H9 (cell line): Measurements from ENCODE around the gene DOCK1. TPM values are rescaled to one million over a fixed set of nuclear protein-coding genes. Genes with fewer than 3 reads are reported as not detected.

Source experiments
- DNase-seq: peaks from one replicate; pipeline ENCODE4 v3.0.0-alpha.2; 2017
- H2AFZ ChIP-seq: one replicate; pipeline ENCODE4 v1.6.1; 2013; ENCODE audit warnings: mild to moderate bottlenecking, low read length, control low read depth, moderate library complexity
- H2AK5ac ChIP-seq: 2 replicates; pipeline ENCODE4 v1.6.1; 2013; ENCODE audit warnings: low read length, control low read depth, mixed read lengths; ENCODE audit not compliant: insufficient read length
- H2BK120ac ChIP-seq: one replicate; pipeline ENCODE4 v1.6.1; 2013; ENCODE audit warnings: low read depth, mild to moderate bottlenecking, low read length, control low read depth, inconsistent platforms; ENCODE audit not compliant: poor library complexity, severe bottlenecking
- H2BK12ac ChIP-seq: 2 replicates; pipeline ENCODE4 v1.6.1; 2013; ENCODE audit warnings: low read length, control low read depth, mixed read lengths, low read depth; ENCODE audit not compliant: insufficient read length
- H2BK15ac ChIP-seq: 2 replicates; pipeline ENCODE4 v1.6.1; 2013; ENCODE audit warnings: low read depth, low read length, control low read depth
- H2BK20ac ChIP-seq: one replicate; pipeline ENCODE4 v1.6.1; 2013; ENCODE audit warnings: low read depth, mild to moderate bottlenecking, low read length, control low read depth, inconsistent platforms; ENCODE audit not compliant: poor library complexity, severe bottlenecking
- H2BK5ac ChIP-seq: 2 replicates; pipeline ENCODE4 v1.6.1; 2013; ENCODE audit warnings: low read length, control low read depth, mixed read lengths; ENCODE audit not compliant: insufficient read length
- H3K14ac ChIP-seq: 2 replicates; pipeline ENCODE4 v1.6.1; 2013; ENCODE audit warnings: low read length, control low read depth; ENCODE audit not compliant: insufficient read depth
- H3K18ac ChIP-seq: 2 replicates; pipeline ENCODE4 v1.6.1; 2013; ENCODE audit warnings: low read depth, mild to moderate bottlenecking, mixed read lengths, low read length, control low read depth; ENCODE audit not compliant: insufficient read length
- H3K23ac ChIP-seq: 2 replicates; pipeline ENCODE4 v1.6.1; 2013; ENCODE audit warnings: low read length, control low read depth, mixed read lengths, low read depth; ENCODE audit not compliant: insufficient read length
- H3K23me2 ChIP-seq: 2 replicates; pipeline ENCODE4 v1.6.1; 2013; ENCODE audit warnings: low read depth, mild to moderate bottlenecking, mixed read lengths, low read length, control low read depth; ENCODE audit not compliant: insufficient read length, poor library complexity, severe bottlenecking
- H3K27ac ChIP-seq: 2 replicates; pipeline ENCODE4 v1.5.1; 2013; ENCODE audit warnings: low read length, control low read depth, mixed read lengths, low read depth; ENCODE audit not compliant: insufficient read length
- H3K27me3 ChIP-seq: 2 replicates; pipeline ENCODE4 v1.6.1; 2013; ENCODE audit warnings: low read length, control low read depth, inconsistent platforms; ENCODE audit not compliant: insufficient read depth
- H3K4ac ChIP-seq: 2 replicates; pipeline ENCODE4 v1.6.1; 2013; ENCODE audit warnings: low read depth, mild to moderate bottlenecking, control low read depth, inconsistent platforms, low read length, moderate library complexity
- H3K4me1 ChIP-seq: 2 replicates; pipeline ENCODE4 v1.6.1; 2013; ENCODE audit warnings: low read length, control low read depth, inconsistent platforms; ENCODE audit not compliant: insufficient read depth
- H3K4me2 ChIP-seq: 2 replicates; pipeline ENCODE4 v1.6.1; 2013; ENCODE audit warnings: low read length, control low read depth, mixed read lengths; ENCODE audit not compliant: insufficient read length, insufficient read depth
- H3K56ac ChIP-seq: 2 replicates; pipeline ENCODE4 v1.6.1; 2013; ENCODE audit warnings: low read depth, mild to moderate bottlenecking, mixed read lengths, low read length, control low read depth; ENCODE audit not compliant: insufficient read length
- H3K79me1 ChIP-seq: 2 replicates; pipeline ENCODE4 v1.6.1; 2013; ENCODE audit warnings: low read depth, mild to moderate bottlenecking, moderate library complexity, low read length, control low read depth, inconsistent platforms; ENCODE audit not compliant: insufficient read depth, poor library complexity, severe bottlenecking
- H3K79me2 ChIP-seq: 2 replicates; pipeline ENCODE4 v1.6.1; 2013; ENCODE audit warnings: low read length, control low read depth, inconsistent platforms; ENCODE audit not compliant: insufficient read depth
- H3K9ac ChIP-seq: 2 replicates; pipeline ENCODE4 v1.6.1; 2013; ENCODE audit warnings: low read length, control low read depth, mixed read lengths; ENCODE audit not compliant: insufficient read length; ENCODE audit errors: extremely low read depth
- H3K9me3 ChIP-seq: one replicate; pipeline ENCODE4 v1.6.1; 2013; ENCODE audit warnings: low read depth, low read length, inconsistent platforms; ENCODE audit not compliant: control insufficient read depth
- H3T11ph ChIP-seq: one replicate; pipeline ENCODE4 v1.6.1; 2013; ENCODE audit warnings: mild to moderate bottlenecking, low read length, control low read depth, inconsistent platforms
- H4K20me1 ChIP-seq: one replicate; pipeline ENCODE4 v1.6.1; 2013; ENCODE audit not compliant: control insufficient read depth, insufficient read length, insufficient read depth
- H4K5ac ChIP-seq: 2 replicates; pipeline ENCODE4 v1.6.1; 2013; ENCODE audit warnings: low read depth, mild to moderate bottlenecking, mixed read lengths, low read length, control low read depth; ENCODE audit not compliant: insufficient read length
- H4K8ac ChIP-seq: replicated peaks from 2 replicates; pipeline ENCODE4 v1.6.1; 2013; ENCODE audit warnings: low read length, control low read depth, mixed read lengths, low read depth; ENCODE audit not compliant: insufficient read length
- H4K91ac ChIP-seq: 2 replicates; pipeline ENCODE4 v1.6.1; 2013; ENCODE audit warnings: low read depth, mild to moderate bottlenecking, moderate library complexity, mixed read lengths, low read length, control low read depth; ENCODE audit not compliant: insufficient read length
- H3K27ac Mint-ChIP-seq, 3 experiments: 2 replicates in 2 of 3; 3 replicates in 1 of 3; pipeline ENCODE4 v1.8.0; 2020 to 2021; ENCODE audit warnings: mixed read lengths in 3 of 3, mild to moderate bottlenecking in 1 of 3, moderate library complexity in 1 of 3
- H3K27me3 Mint-ChIP-seq: 2 replicates; pipeline ENCODE4 v1.8.0; 2021; ENCODE audit warnings: low read depth, mild to moderate bottlenecking, moderate library complexity, mixed read lengths
- H3K36me3 Mint-ChIP-seq, 3 experiments: 2 replicates in 2 of 3; 3 replicates in 1 of 3; pipeline ENCODE4 v1.8.0; 2020 to 2021; ENCODE audit warnings: low read depth in 3 of 3, mixed read lengths in 3 of 3; ENCODE audit not compliant: insufficient read depth in 1 of 3
- H3K4me1 Mint-ChIP-seq, 2 experiments: 2 replicates each; pipeline ENCODE4 v1.8.0; 2020; ENCODE audit warnings: mixed read lengths in 2 of 2
- H3K4me3 Mint-ChIP-seq, 2 experiments: 2 replicates in 1 of 2; 3 replicates in 1 of 2; pipeline ENCODE4 v1.8.0; 2020 to 2021; ENCODE audit warnings: mild to moderate bottlenecking in 2 of 2, mixed read lengths in 2 of 2, moderate library complexity in 1 of 2
- H3K9me3 Mint-ChIP-seq, 2 experiments: 2 replicates in 1 of 2; 3 replicates in 1 of 2; pipeline ENCODE4 v1.8.0; 2020; ENCODE audit warnings: mild to moderate bottlenecking in 2 of 2, mixed read lengths in 2 of 2, moderate library complexity in 1 of 2
- WGBS: extraction: QIAGEN DNeasy Blood & Tissue Kit; methylation state at CpG from one replicate; pipeline ENCODE4 v1.1.7; 2013; ENCODE audit warnings: missing lambda C conversion rate, low lambda C conversion rate, mixed read lengths; ENCODE audit not compliant: insufficient read length; ENCODE audit errors: extremely low coverage; 5-methylcytosine and 5-hydroxymethylcytosine counted together
- total RNA-seq: library from RNA; stranded (reverse); gene quantifications from 2 replicates; pipeline ENCODE4 v1.2.1, GENCODE V29; 2021
- TF ChIP-seq, protein P1 (sequence below): fragments of 200-600 bp; sonication (generic); conservative IDR thresholded peaks from 3 replicates; pipeline ENCODE4 v1.8.0; 2021; ENCODE audit warnings: antibody characterized with exemption, mild to moderate bottlenecking

DOCK1 gene
- total RNA-seq, 1 experiment from 2014 or later, result 57.0 TPM

DNA sequence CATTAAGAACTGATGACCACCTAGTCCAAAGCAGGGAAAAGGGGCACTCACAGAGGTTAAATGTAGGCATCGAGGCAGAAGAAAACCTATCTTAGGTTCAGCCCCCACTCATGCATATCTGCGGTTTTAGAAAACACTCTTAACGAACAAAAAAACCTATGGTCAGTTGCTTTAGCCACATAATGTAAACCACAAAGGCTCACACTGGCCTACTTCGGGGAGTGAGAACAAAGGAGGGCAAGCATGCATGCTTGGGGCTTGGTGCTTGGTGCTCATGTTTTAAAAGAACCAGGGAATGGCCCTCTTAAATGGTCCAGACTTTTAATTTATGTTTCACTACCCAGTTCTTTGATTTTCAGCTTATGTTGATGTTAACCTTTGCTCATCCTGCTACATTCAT is 276.9 kb downstream of the DOCK1 start:
- H2BK12ac ChIP-seq, result no peak overlapping the region
- no peak overlapping the region for H2BK5ac ChIP-seq
- no peak overlapping the region for H3K23ac ChIP-seq
- H3K27ac ChIP-seq, result no peak overlapping the region
- no peak overlapping the region for H3K4ac ChIP-seq
- H2AFZ ChIP-seq, result no peak overlapping the region
- H3K79me1 ChIP-seq, result no peaks in the 10 kb centered on the region
- H2BK15ac ChIP-seq, result no peak overlapping the region
- H2AK5ac ChIP-seq, result no peak overlapping the region
- H3K9me3 ChIP-seq, result no peaks in the 10 kb centered on the region
- peaks cover 0 to 4% (median 4%) of the 10 kb centered on the region in 3 experiments; a peak in 2 of 7 replicates for H3K36me3 Mint-ChIP-seq
- H2BK120ac ChIP-seq, result no peak overlapping the region
- no peak overlapping the region for H2BK20ac ChIP-seq
- no peak overlapping the region for H3K4me3 Mint-ChIP-seq
- H4K5ac ChIP-seq, result no peak overlapping the region
- no peaks in the 10 kb centered on the region for H3K79me2 ChIP-seq
- H3K4me2 ChIP-seq, result no peak overlapping the region
- no peak for DNase-seq
- H4K8ac ChIP-seq, result no peak overlapping the region
- H3K4me1 Mint-ChIP-seq, result no peaks in the 10 kb centered on the region
- TF ChIP-seq, protein P1, sequence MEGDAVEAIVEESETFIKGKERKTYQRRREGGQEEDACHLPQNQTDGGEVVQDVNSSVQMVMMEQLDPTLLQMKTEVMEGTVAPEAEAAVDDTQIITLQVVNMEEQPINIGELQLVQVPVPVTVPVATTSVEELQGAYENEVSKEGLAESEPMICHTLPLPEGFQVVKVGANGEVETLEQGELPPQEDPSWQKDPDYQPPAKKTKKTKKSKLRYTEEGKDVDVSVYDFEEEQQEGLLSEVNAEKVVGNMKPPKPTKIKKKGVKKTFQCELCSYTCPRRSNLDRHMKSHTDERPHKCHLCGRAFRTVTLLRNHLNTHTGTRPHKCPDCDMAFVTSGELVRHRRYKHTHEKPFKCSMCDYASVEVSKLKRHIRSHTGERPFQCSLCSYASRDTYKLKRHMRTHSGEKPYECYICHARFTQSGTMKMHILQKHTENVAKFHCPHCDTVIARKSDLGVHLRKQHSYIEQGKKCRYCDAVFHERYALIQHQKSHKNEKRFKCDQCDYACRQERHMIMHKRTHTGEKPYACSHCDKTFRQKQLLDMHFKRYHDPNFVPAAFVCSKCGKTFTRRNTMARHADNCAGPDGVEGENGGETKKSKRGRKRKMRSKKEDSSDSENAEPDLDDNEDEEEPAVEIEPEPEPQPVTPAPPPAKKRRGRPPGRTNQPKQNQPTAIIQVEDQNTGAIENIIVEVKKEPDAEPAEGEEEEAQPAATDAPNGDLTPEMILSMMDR, result no peak
- no peaks in the 10 kb centered on the region for H3K23me2 ChIP-seq
- H3K27me3 ChIP-seq, result no peaks in the 10 kb centered on the region
- H3K14ac ChIP-seq, result no peak overlapping the region
- H3K18ac ChIP-seq, result no peak overlapping the region
- no peak overlapping the region for H3K9ac ChIP-seq
- no peak overlapping the region for H3K56ac ChIP-seq
- H3T11ph ChIP-seq, result no peak overlapping the region
- H3K4me1 ChIP-seq, result no peaks in the 10 kb centered on the region
- H4K20me1 ChIP-seq, result no peaks in the 10 kb centered on the region
- no peaks in the 10 kb centered on the region for H3K27me3 Mint-ChIP-seq
- H3K9me3 Mint-ChIP-seq, result no peaks in the 10 kb centered on the region
- no peak overlapping the region for H4K91ac ChIP-seq
- no peak overlapping the region for H3K27ac Mint-ChIP-seq
- WGBS, result no CpG with 5 or more reads among the region's 4 CpGs
